GM21723 (cell line): Measurements from ENCODE around the gene TPCN2.

ENCODE experiments used
- ATAC-seq: cut with Tn5 transposase; IDR thresholded peaks from one replicate; pipeline ENCODE4 v1.9.1; 2021; ENCODE audit warnings: mild to moderate bottlenecking, moderate library complexity; ENCODE audit not compliant: unreplicated experiment

TPCN2 gene

GRCh38 chr11:69180226-69180625 is 131.5 kb downstream of the TPCN2 start:
- ATAC-seq = no peak

- ATAC-seq = no peak
These were observed 132.0 kb downstream of the TPCN2 start for GRCh38 chr11:69180726-69181125.

GRCh38 chr11:69183613-69184012 is 134.9 kb downstream of the TPCN2 start:
- no peak for ATAC-seq
